ENCODE measurements around the gene QPRT.

GRCh38 chr16:29663807-29664090 is 15.2 kb upstream of the QPRT start:
- no peak for TF ChIP-seq POLR2A (IDR thresholded peaks at IDR 0.05)
- no peak for TF ChIP-seq CTCF (IDR thresholded peaks at IDR 0.05)
- no peak for TF ChIP-seq POLR2AphosphoS5 (IDR thresholded peaks at IDR 0.05; ENCODE audit: insufficient read depth in 1 of 2, low read depth in 1 of 2)
